Measurements from ENCODE around the gene STAMBP. TPM values are rescaled to one million over a fixed set of nuclear protein-coding genes. Genes with fewer than 3 reads are reported as not detected.

The STAMBP gene
- polyA plus RNA-seq, 3 donors = 26.0 to 40.8 (median 40.7) TPM

- no peaks in the 10 kb centered on the region for H3K4me1 Mint-ChIP-seq
- Histone ChIP-seq H3K27me3 (ENCODE audit: control insufficient read depth in 2 of 2, insufficient read depth in 2 of 2, low read length in 2 of 2) (no peaks in the 10 kb centered on the region), H3K27ac (ENCODE audit: low read depth in 1 of 2, low read length in 2 of 2) (no peak overlapping the region), H3K36me3 (replicated peaks in 1 of 2; ENCODE audit: control insufficient read depth in 1 of 2, insufficient read depth in 2 of 2, low read length in 2 of 2) (peaks cover 33 to 45% of the 10 kb centered on the region in 2 donors), H2AFZ (ENCODE audit: insufficient read depth, low read depth, low read length, poor library complexity, severe bottlenecking) (no peak overlapping the region), H3K4me3 (replicated peaks in 1 of 3; ENCODE audit: low read depth in 2 of 3, low read length in 3 of 3) (no peak overlapping the region), H3K9ac (ENCODE audit: insufficient read depth, low read length, poor library complexity, severe bottlenecking) (no peak overlapping the region), H3K4me1 (ENCODE audit: control insufficient read depth in 1 of 2, insufficient read depth in 2 of 2, low read length in 2 of 2) (no peaks in the 10 kb centered on the region), H4K20me1 (ENCODE audit: insufficient read depth, low read length) (no peaks in the 10 kb centered on the region), H3K79me2 (ENCODE audit: insufficient read depth, low read length) (no peaks in the 10 kb centered on the region), H3K4me2 (replicated peaks; ENCODE audit: extremely low read depth, low read length, poor library complexity, severe bottlenecking) (no peak overlapping the region), H3K9me3 (replicated peaks in 1 of 2; ENCODE audit: control insufficient read depth in 1 of 2, insufficient read depth in 1 of 2, low read length in 2 of 2) (no peaks in the 10 kb centered on the region)
- no peaks in the 10 kb centered on the region for H3K9me3 Mint-ChIP-seq
- H3K27me3 Mint-ChIP-seq (ENCODE audit: low read depth in 3 of 3) = no peaks in the 10 kb centered on the region
- TF ChIP-seq CTCF (IDR thresholded peaks at IDR 0.05) = no peak
- intact Hi-C loops (cut with micrococcal nuclease) = no loop called here
- H3K27ac Mint-ChIP-seq = no peak overlapping the region
- no peak for DNase-seq
- WGBS (ENCODE audit: insufficient coverage) = 96% methylated on average over 4 of the region's 9 CpGs
- H3K36me3 Mint-ChIP-seq = peaks cover 52 to 57% of the 10 kb centered on the region in 2 donors
- H3K4me3 Mint-ChIP-seq = no peak overlapping the region
Observed at GRCh38 chr2:73868204-73868978, 39.6 kb downstream of the STAMBP start.

GRCh38 chr2:73870084-73870483, 41.3 kb downstream of the STAMBP start:
- Histone ChIP-seq H3K36me3 (replicated peaks in 1 of 2; ENCODE audit: control insufficient read depth in 1 of 2, insufficient read depth in 2 of 2, low read length in 2 of 2) (peaks cover 19 to 28% of the 10 kb centered on the region in 2 donors), H4K20me1 (ENCODE audit: insufficient read depth, low read length) (no peaks in the 10 kb centered on the region), H3K9me3 (replicated peaks in 1 of 2; ENCODE audit: control insufficient read depth in 1 of 2, insufficient read depth in 1 of 2, low read length in 2 of 2) (no peaks in the 10 kb centered on the region), H3K4me1 (ENCODE audit: control insufficient read depth in 1 of 2, insufficient read depth in 2 of 2, low read length in 2 of 2) (no peaks in the 10 kb centered on the region), H3K4me3 (replicated peaks in 1 of 3; ENCODE audit: low read depth in 2 of 3, low read length in 3 of 3) (no peak overlapping the region), H3K27ac (ENCODE audit: low read depth in 1 of 2, low read length in 2 of 2) (no peak overlapping the region), H3K9ac (ENCODE audit: insufficient read depth, low read length, poor library complexity, severe bottlenecking) (no peak overlapping the region), H3K79me2 (ENCODE audit: insufficient read depth, low read length) (no peaks in the 10 kb centered on the region), H2AFZ (ENCODE audit: insufficient read depth, low read depth, low read length, poor library complexity, severe bottlenecking) (no peak overlapping the region), H3K4me2 (replicated peaks; ENCODE audit: extremely low read depth, low read length, poor library complexity, severe bottlenecking) (no peak overlapping the region), H3K27me3 (ENCODE audit: control insufficient read depth in 2 of 2, insufficient read depth in 2 of 2, low read length in 2 of 2) (no peaks in the 10 kb centered on the region)
- WGBS (ENCODE audit: insufficient coverage) = 100% methylated on average over 1 of the region's 4 CpGs
- Mint-ChIP-seq H3K27ac (no peak overlapping the region), H3K27me3 (ENCODE audit: low read depth in 3 of 3) (no peaks in the 10 kb centered on the region), H3K4me3 (no peak overlapping the region), H3K4me1 (peaks cover 1% of the 10 kb centered on the region), H3K9me3 (no peaks in the 10 kb centered on the region), H3K36me3 (peaks cover 35 to 41% of the 10 kb centered on the region in 2 donors)
- no peak for DNase-seq
- TF ChIP-seq CTCF (IDR thresholded peaks at IDR 0.05) = no peak
- intact Hi-C loops (cut with micrococcal nuclease) = no loop called here
